ENCODE measurements around the gene PEX3. TPM values are rescaled to one million over a fixed set of nuclear protein-coding genes. Genes with fewer than 3 reads are reported as not detected.

PEX3 gene
- total and polyA plus RNA-seq, 3 experiments from 2014 or later = 18.0 to 23.6 (median 20.4) TPM

DNA sequence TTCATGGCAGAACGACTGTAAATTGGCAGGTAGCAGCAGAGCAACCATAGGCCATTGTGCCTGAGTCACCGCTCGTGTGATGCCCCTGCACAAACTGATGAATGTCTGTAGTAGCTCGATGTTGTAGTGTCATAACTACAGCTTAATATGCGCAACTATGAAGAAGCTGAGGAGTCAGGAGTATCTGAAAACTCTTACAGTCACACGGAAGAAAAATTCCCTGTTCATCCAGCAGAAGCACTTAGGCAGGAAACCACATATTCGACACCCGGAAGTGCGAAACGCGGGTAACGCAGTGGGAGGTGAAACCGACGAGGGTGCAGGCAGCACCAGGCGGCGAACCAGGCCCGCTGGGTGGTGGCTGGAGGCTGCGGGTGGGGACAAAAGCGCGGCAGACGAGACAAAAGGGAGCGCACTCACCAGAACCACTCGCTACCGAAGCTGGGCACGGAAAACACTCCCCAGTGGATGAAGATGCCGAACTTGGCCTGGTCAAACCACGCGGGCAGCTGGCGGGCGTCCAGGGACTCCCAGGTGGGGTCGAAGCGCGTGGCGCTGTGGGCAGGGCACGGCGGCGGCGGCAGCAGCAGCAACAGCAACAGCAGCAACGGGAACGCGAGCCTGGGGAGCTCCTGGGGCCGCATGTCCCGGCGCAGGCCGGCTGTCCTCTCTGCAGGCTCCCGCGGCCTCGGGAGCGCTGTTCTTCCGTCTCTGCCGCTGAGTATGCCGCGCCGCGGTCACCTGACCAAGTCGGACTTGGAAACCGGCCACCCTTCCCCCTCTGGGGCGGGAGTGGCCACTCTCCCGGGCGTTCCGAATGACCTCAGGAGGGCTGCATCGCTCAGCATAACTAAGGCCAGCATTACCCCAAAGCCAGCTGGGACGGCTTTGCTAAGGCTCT, 60.6 kb downstream of the PEX3 start, which contains the start of gene FUCA2:
TSS of gene FUCA2 (minus strand) at position 730 of the 901 bp plus-strand sequence. CDS start at position 644, 86 bp downstream.
- Mint-ChIP-seq H3K27ac (peak within 1 kb of the TSS; percentile 81 to 95 (median 92)), H3K27me3 (no peaks in the 10 kb centered on the region), H3K4me3 (peak within 1 kb of the TSS; percentile 88 to 98 (median 92)), H3K36me3 (peaks cover 0 to 14% (median 1%) of the 10 kb centered on the region in 3 donors), H3K9me3 (no peaks in the 10 kb centered on the region), H3K4me1 (peaks cover 24 to 44% (median 39%) of the 10 kb centered on the region in 3 donors)
- Histone ChIP-seq H3K36me3 (ENCODE audit: insufficient read depth, low read length) (no peaks in the 10 kb centered on the region), H3K9me3 (ENCODE audit: low read length) (no peaks in the 10 kb centered on the region), H3K4me3 (ENCODE audit: low read length) (peak within 1 kb of the TSS; percentile 84), H3K4me1 (ENCODE audit: insufficient read depth, low read length) (peaks cover 5% of the 10 kb centered on the region), H3K27me3 (ENCODE audit: insufficient read depth, low read length, poor library complexity, severe bottlenecking) (no peaks in the 10 kb centered on the region), H3K27ac (ENCODE audit: low read depth, low read length) (peak within 1 kb of the TSS; percentile 80)
- ChIA-PET CTCF (interaction anchor here (0.9 to 1.6 kb wide), 7 partner anchors 8 to 61 kb away, joined by 3 to 6 read pairs (median 5); partner anchors contain the start of genes ADAT2 and PEX3), POLR2A (interaction anchor here (0.7 to 1.5 kb wide), 7 partner anchors 8 to 61 kb away, joined by 3 to 6 read pairs (median 3); partner anchors contain the start of genes ADAT2 and PEX3)
- peak; percentile 39 to 79 (median 60) for DNase-seq

DNA sequence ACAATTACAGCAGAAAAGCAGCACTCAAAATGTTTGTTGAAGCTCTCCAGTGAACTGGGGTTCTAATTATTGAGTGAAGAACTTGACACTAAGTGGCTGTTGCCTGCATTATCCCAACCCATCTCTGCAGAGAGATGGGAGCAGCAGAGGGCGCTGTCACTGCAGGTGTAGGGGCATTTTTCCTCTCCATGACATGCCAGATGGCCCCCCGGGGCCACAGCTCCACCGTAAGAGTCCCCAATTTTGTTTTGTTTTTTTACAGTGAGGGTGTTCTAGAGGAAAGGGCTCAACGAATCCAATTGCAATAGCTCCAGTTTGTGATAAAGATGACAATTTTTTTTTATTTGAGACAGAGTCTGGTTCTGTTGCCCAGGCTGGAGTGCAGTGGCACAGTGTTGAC, 62.8 kb downstream of the PEX3 start:
- Histone ChIP-seq H3K27me3 (ENCODE audit: insufficient read depth, low read length, poor library complexity, severe bottlenecking) (no peaks in the 10 kb centered on the region), H3K9me3 (ENCODE audit: low read length) (no peaks in the 10 kb centered on the region), H3K36me3 (ENCODE audit: insufficient read depth, low read length) (no peaks in the 10 kb centered on the region), H3K4me3 (ENCODE audit: low read length) (no peak overlapping the region), H3K4me1 (ENCODE audit: insufficient read depth, low read length) (peaks cover 5% of the 10 kb centered on the region), H3K27ac (ENCODE audit: low read depth, low read length) (no peak overlapping the region)
- Mint-ChIP-seq H3K4me3 (peak overlapping the region; percentile 35 to 82 (median 70)), H3K4me1 (peaks cover 29 to 51% (median 44%) of the 10 kb centered on the region in 3 donors), H3K27ac (peak overlapping the region in 3 of 8 donors; percentile 60 to 91 (median 75)), H3K27me3 (no peaks in the 10 kb centered on the region), H3K36me3 (peaks cover 0 to 5% (median 0%) of the 10 kb centered on the region in 3 donors), H3K9me3 (no peaks in the 10 kb centered on the region)
- CTCF ChIA-PET = interaction anchor here (0.7 to 2.1 kb wide), 19 partner anchors 8 to 331 kb away, joined by 3 to 9 read pairs (median 3); partner anchors contain the start of gene LTV1
- POLR2A ChIA-PET = interaction anchor here (1.1 kb wide), 1 partner anchor 63 kb away, joined by 5 read pairs; the partner anchor contains the start of genes ADAT2 and PEX3
- DNase-seq = peak in 4 of 5 donors; percentile 21 to 59 (median 29)

DNA sequence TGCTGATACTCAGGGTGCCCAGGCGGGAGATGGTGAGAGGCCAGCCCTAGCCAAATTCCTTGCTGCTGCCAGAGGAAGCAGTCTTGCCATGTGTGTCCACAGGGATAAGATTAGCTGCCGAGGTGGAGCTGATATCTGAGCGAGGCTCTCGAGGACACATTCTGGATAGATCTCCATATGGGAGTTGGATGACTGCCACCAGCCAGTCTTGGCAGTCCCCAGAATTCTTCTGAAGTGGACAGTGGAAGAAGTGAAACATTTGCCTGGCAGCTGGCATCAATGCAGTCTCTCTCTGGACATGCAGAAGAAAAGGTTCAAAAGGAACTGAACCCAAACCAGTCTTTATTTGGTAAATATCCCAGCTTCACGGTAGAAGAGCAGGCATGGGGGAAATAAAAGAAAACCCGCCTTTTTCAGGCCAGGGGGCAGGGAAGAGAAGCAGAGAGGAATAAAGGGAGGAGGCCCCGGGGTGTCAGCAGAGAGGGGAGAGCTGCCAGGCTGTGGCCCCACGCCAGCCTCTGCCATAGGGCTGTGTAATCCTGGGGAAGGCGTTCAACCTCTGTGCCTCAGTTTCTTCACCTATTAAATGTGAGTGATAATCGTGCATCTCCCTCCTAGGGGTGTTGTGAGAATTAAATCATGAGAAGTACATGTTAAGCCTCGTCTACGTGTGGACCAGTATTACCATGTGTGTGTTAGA, 64.6 kb downstream of the PEX3 start:
- Mint-ChIP-seq H3K27me3 (no peaks in the 10 kb centered on the region), H3K4me1 (peaks cover 21 to 37% (median 33%) of the 10 kb centered on the region in 3 donors), H3K27ac (peak overlapping the region in 1 of 8 donors; percentile 60), H3K36me3 (peaks cover 0 to 5% (median 4%) of the 10 kb centered on the region in 3 donors), H3K4me3 (no peak overlapping the region), H3K9me3 (no peaks in the 10 kb centered on the region)
- H3K4me3 ChIP-seq (ENCODE audit: low read length) = no peak overlapping the region
- POLR2A ChIA-PET = interaction anchor here (0.7 kb wide), 1 partner anchor 1371 kb away, joined by 5 read pairs; no protein-coding TSS in a partner anchor
- H3K27ac ChIP-seq (ENCODE audit: low read depth, low read length) = no peak overlapping the region
- no peaks in the 10 kb centered on the region for H3K36me3 ChIP-seq (ENCODE audit: insufficient read depth, low read length)
- no peaks in the 10 kb centered on the region for H3K9me3 ChIP-seq (ENCODE audit: low read length)
- H3K4me1 ChIP-seq (ENCODE audit: insufficient read depth, low read length) = peaks cover 5% of the 10 kb centered on the region
- DNase-seq = no peak
- no peaks in the 10 kb centered on the region for H3K27me3 ChIP-seq (ENCODE audit: insufficient read depth, low read length, poor library complexity, severe bottlenecking)
- CTCF ChIA-PET = interaction anchor here (1.9 kb wide), 1 partner anchor 498 kb away, joined by 4 read pairs; no protein-coding TSS in a partner anchor

DNA sequence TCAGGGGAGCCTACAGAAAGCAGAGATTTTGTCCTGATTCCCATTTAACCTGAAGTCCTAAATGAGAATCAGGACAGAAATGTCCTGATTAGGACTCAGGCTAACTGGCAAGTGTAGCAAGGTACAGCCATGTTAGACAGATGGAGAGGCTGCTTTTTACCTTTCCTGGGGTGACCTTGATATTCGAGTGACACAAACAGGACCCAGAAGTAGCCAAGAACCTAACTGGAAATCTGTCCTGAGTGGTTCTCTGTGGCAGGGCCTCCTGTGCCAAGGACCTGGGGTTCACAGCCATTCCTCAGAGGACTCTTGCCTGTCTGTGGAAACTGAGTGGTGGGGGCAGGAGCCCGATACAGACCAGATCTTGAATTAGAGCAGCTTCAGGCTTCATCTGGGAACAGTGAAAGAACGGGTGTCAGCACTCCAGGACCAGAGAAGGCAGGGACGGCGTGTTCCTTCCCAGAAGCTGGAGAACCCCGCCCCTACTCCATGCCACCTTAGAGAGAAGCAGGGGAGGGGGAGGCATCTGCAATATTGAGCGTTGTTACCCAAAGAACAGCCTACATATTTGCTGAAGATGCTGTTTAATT, 65.3 kb downstream of the PEX3 start:
- no peak overlapping the region for H3K27ac Mint-ChIP-seq
- peaks cover 18 to 31% (median 29%) of the 10 kb centered on the region in 3 donors for H3K4me1 Mint-ChIP-seq
- no peak for DNase-seq
- Histone ChIP-seq H3K27me3 (ENCODE audit: insufficient read depth, low read length, poor library complexity, severe bottlenecking) (no peaks in the 10 kb centered on the region), H3K4me1 (ENCODE audit: insufficient read depth, low read length) (peaks cover 5% of the 10 kb centered on the region), H3K4me3 (ENCODE audit: low read length) (no peak overlapping the region), H3K27ac (ENCODE audit: low read depth, low read length) (no peak overlapping the region), H3K9me3 (ENCODE audit: low read length) (no peaks in the 10 kb centered on the region), H3K36me3 (ENCODE audit: insufficient read depth, low read length) (no peaks in the 10 kb centered on the region)
- CTCF ChIA-PET = no interaction called here
- H3K36me3 Mint-ChIP-seq = peaks cover 0 to 5% (median 4%) of the 10 kb centered on the region in 3 donors
- no peak overlapping the region for H3K4me3 Mint-ChIP-seq
- POLR2A ChIA-PET = no interaction called here
- no peaks in the 10 kb centered on the region for H3K27me3 Mint-ChIP-seq
- no peaks in the 10 kb centered on the region for H3K9me3 Mint-ChIP-seq

DNA sequence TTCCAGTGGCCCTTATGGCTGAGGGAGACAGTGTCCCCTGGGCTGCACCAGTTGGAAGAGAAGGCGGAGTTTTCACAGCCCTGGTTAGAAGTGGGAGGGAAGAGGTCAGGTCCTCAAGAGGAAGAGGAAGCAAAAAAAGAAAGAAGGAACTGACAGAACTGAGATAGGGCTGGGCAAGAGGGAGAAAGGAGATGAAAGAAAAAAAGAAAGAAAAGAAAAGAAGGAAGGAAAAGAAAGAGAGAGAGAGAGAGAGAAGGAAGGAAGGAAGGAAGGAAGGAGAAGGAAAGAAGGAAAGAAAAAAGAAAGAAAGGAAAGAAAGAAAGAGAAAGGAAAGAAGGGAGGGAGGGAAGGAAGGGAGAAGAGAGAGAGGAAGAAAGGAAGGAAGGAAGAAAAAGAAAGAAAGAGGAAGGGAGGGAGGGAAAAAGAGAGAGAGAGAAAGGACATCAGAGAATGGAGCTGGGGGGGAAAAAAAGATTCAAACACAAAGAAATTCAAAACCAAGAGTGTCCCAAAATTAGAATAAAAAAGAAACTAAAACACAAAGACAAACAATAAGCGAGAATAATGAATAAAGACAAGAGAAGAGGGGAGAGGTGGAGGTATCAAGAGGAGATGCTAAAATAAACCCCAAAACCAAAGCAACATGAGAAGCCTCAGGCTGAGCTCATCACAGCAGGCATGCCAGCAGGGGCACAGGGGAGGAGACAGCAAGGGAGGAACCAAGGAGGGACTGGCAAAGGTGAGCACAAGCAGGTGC, 66.3 kb downstream of the PEX3 start:
- DNase-seq = no peak
- ChIA-PET POLR2A (no interaction called here), CTCF (no interaction called here)
- Histone ChIP-seq H3K9me3 (ENCODE audit: low read length) (no peaks in the 10 kb centered on the region), H3K4me3 (ENCODE audit: low read length) (no peak overlapping the region), H3K36me3 (ENCODE audit: insufficient read depth, low read length) (no peaks in the 10 kb centered on the region), H3K4me1 (ENCODE audit: insufficient read depth, low read length) (peaks cover 2% of the 10 kb centered on the region), H3K27ac (ENCODE audit: low read depth, low read length) (no peak overlapping the region), H3K27me3 (ENCODE audit: insufficient read depth, low read length, poor library complexity, severe bottlenecking) (no peaks in the 10 kb centered on the region)
- Mint-ChIP-seq H3K9me3 (no peaks in the 10 kb centered on the region), H3K27ac (peak overlapping the region in 1 of 8 donors; percentile 21), H3K4me1 (peaks cover 16 to 30% (median 23%) of the 10 kb centered on the region in 3 donors), H3K4me3 (peak overlapping the region in 2 of 7 donors; percentile 10 to 33), H3K36me3 (peaks cover 0 to 4% (median 0%) of the 10 kb centered on the region in 3 donors), H3K27me3 (no peaks in the 10 kb centered on the region)

DNA sequence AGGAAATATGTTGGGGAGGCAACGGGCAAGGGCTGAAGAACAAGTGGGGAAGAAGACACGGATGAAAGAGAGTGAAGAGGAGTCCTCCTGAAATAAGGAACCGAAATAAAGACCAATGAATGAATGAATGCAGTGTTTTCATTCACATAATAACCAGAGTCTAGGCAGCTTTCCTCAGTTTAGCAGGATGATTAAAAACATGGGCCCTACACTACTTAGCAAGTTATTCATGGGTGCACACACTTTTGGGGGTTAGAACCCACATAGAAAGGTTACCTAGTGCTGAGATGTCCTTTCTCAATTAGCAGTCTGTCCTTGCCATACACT, 66.8 kb downstream of the PEX3 start:
- no peaks in the 10 kb centered on the region for H3K27me3 ChIP-seq (ENCODE audit: insufficient read depth, low read length, poor library complexity, severe bottlenecking)
- Mint-ChIP-seq H3K27me3 (no peaks in the 10 kb centered on the region), H3K4me3 (peak overlapping the region in 1 of 7 donors; percentile 10), H3K4me1 (peaks cover 14 to 29% (median 19%) of the 10 kb centered on the region in 3 donors), H3K27ac (no peak overlapping the region), H3K36me3 (peaks cover 0 to 4% (median 0%) of the 10 kb centered on the region in 3 donors), H3K9me3 (no peaks in the 10 kb centered on the region)
- POLR2A ChIA-PET = no interaction called here
- no peak overlapping the region for H3K4me3 ChIP-seq (ENCODE audit: low read length)
- H3K36me3 ChIP-seq (ENCODE audit: insufficient read depth, low read length) = no peaks in the 10 kb centered on the region
- no peaks in the 10 kb centered on the region for H3K9me3 ChIP-seq (ENCODE audit: low read length)
- no peak for DNase-seq
- CTCF ChIA-PET = interaction anchor here (1.5 kb wide), 1 partner anchor 12 kb away, joined by 4 read pairs; no protein-coding TSS in a partner anchor
- H3K27ac ChIP-seq (ENCODE audit: low read depth, low read length) = no peak overlapping the region
- H3K4me1 ChIP-seq (ENCODE audit: insufficient read depth, low read length) = no peaks in the 10 kb centered on the region

DNA sequence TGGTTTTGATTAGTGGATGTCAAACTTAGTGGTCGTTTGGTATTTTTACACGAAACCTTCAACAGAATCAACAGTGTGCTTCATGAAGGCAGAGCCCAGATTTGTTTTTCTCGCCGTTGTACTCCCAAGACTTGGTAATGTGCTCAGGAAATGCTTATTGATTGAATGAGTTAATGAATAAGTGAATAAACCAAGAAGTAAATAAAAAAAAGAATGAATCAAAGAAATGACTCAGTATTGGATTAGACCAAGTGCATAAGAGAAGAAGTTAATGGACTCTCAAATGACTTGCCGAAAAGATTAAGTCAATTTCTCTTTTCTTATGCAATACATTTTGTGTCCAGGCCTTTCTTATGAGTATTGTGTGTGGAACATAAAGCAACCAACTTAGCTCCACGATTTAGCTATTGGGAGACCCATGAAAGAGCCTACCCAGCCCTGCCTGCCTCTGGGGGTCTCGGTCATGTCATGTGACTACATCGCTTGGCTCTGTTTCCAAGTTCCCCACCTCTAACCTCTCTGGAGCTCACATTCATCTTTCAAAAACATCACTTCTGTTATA, 71.5 kb downstream of the PEX3 start:
- peaks cover 5 to 11% (median 8%) of the 10 kb centered on the region in 3 donors for H3K4me1 Mint-ChIP-seq
- no peak overlapping the region for H3K4me3 Mint-ChIP-seq
- Histone ChIP-seq H3K27ac (ENCODE audit: low read depth, low read length) (no peak overlapping the region), H3K36me3 (ENCODE audit: insufficient read depth, low read length) (no peaks in the 10 kb centered on the region), H3K4me1 (ENCODE audit: insufficient read depth, low read length) (no peaks in the 10 kb centered on the region), H3K27me3 (ENCODE audit: insufficient read depth, low read length, poor library complexity, severe bottlenecking) (no peaks in the 10 kb centered on the region), H3K4me3 (ENCODE audit: low read length) (no peak overlapping the region), H3K9me3 (ENCODE audit: low read length) (no peaks in the 10 kb centered on the region)
- H3K9me3 Mint-ChIP-seq = no peaks in the 10 kb centered on the region
- H3K27me3 Mint-ChIP-seq = no peaks in the 10 kb centered on the region
- H3K36me3 Mint-ChIP-seq = peaks cover 0 to 4% (median 0%) of the 10 kb centered on the region in 3 donors
- no peak for DNase-seq
- POLR2A ChIA-PET = no interaction called here
- peak overlapping the region in 2 of 8 donors; percentile 3 to 10 for H3K27ac Mint-ChIP-seq
- CTCF ChIA-PET = interaction anchor here (2.7 kb wide), 1 partner anchor 9 kb away, joined by 9 read pairs; no protein-coding TSS in a partner anchor
